Epithelial cell of esophagus (primary cell): ENCODE data around the gene PXN.

Experiments
- DNase-seq: peaks from one replicate; pipeline ENCODE4 v3.0.0; 2010; ENCODE audit warnings: low read depth
- H3K4me3 ChIP-seq: 2 replicates; pipeline ENCODE4 v1.5.1; 2011; ENCODE audit warnings: mild to moderate bottlenecking, low read length, control low read depth
- CTCF ChIP-seq: IDR thresholded peaks from 2 replicates; pipeline ENCODE4 v1.5.1; 2011; ENCODE audit warnings: low read depth, mild to moderate bottlenecking, low read length, control low read depth, inconsistent platforms; ENCODE audit not compliant: insufficient read depth; ENCODE audit errors: missing control alignments

Gene PXN

GRCh38 chr12:120242971-120243699, 22.4 kb downstream of the PXN start:
- H3K4me3 ChIP-seq = no peak overlapping the region
- TF ChIP-seq CTCF = no peak
- DNase-seq = no peak

GRCh38 chr12:120242275-120242799, 23.2 kb downstream of the PXN start:
- no peak for TF ChIP-seq CTCF
- no peak for DNase-seq
- H3K4me3 ChIP-seq = no peak overlapping the region

GRCh38 chr12:120241561-120242274, 23.8 kb downstream of the PXN start:
- TF ChIP-seq CTCF = no peak
- H3K4me3 ChIP-seq = no peak overlapping the region
- DNase-seq = peak; percentile 73

- no peak for TF ChIP-seq CTCF
- H3K4me3 ChIP-seq = no peak overlapping the region
- DNase-seq = no peak
Observed at GRCh38 chr12:120240495-120240833, 25.1 kb downstream of the PXN start.

- no peak for DNase-seq
- TF ChIP-seq CTCF = no peak
- no peak overlapping the region for H3K4me3 ChIP-seq
Observed at GRCh38 chr12:120239776-120240494, 25.6 kb downstream of the PXN start.

- no peak overlapping the region for H3K4me3 ChIP-seq
- DNase-seq = no peak
- TF ChIP-seq CTCF = no peak
Observed at GRCh38 chr12:120238839-120239445, 26.6 kb downstream of the PXN start.
